GM19463 (cell line): ENCODE data around the gene MYO9A.
A peak's percentile ranks its signal among the peaks of the same experiment; 100 is the strongest.
"Not testable (repeated sequence)": the region's sequence is repeated elsewhere in the genome, so short reads cannot be mapped to it uniquely, and the experiment has no call there.

Experiments
- ATAC-seq: cut with Tn5 transposase; IDR thresholded peaks from one replicate; pipeline ENCODE4 v1.9.1; 2021; ENCODE audit warnings: mild to moderate bottlenecking, moderate library complexity; ENCODE audit not compliant: unreplicated experiment

MYO9A gene

GRCh38 chr15:72053297-72053696 lies 64.7 kb downstream of the MYO9A start:
- ATAC-seq: not testable (repeated sequence)

- ATAC-seq: no peak
Observed at GRCh38 chr15:72050700-72051099, 67.2 kb downstream of the MYO9A start.

- ATAC-seq: no peak
Observed at GRCh38 chr15:72047020-72047419, 70.9 kb downstream of the MYO9A start.

- ATAC-seq: no peak
Observed at GRCh38 chr15:72044956-72045355, 73.0 kb downstream of the MYO9A start.

- no peak for ATAC-seq
Observed at GRCh38 chr15:72042865-72043264, 75.1 kb downstream of the MYO9A start.

DNA sequence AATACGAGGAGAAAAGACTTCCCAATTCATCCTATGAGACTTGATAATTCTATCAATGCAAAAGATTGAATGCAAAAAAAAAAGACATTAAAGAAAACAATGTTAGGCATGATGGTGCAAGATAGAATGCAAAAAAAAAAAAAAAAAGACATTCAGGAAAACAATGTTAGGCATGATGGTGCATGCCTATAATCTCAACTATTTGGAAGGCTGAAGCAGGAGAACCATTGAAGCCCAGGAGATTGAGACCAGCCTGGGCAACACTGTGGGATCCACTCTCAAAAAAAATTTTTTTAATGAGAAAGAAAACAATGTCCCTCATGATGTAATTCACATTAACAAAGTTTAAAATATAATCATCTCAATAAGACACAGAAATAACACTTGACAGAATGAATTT lies 75.9 kb downstream of the MYO9A start:
- ATAC-seq: no peak

DNA sequence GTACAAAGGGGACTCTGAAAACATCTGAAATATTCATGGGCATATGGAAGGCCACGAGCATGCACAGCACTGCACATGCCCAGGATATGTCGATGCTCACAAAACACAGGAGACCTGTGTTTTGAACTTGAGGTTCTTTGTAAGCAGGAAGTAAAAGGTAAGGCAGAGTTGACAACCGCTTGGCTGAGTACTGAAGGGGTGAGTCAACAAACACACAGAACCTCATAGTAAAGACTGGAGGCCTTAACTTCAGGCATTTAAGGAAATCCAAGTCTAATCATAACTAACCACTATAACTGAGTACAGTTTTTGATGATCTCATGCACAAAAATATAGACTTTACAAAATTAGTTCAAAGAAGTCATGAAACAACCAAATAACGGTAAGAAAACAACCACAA lies 80.6 kb downstream of the MYO9A start:
- ATAC-seq: no peak

GRCh38 chr15:72034859-72035650 lies 82.9 kb downstream of the MYO9A start:
- ATAC-seq: no peak

- ATAC-seq: no peak
Observed at GRCh38 chr15:72034351-72034750, 83.6 kb downstream of the MYO9A start.

DNA sequence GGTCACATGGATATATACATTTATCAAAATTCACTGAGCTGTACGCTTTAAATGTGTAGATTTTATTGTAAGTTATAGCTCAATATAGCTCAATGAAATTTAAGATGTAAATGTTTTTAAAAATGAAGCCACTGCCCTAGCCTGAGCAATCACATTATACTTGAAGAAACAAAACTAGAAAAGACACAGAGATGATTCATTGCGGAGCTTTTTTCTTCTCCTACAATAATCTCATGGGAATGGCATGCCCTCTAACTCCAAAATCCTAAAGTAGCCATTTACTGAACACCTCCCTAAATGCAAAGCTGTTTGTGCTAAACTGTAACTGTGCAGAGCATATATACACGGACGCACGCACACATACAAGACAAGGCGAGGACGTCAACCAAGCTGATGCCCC lies 84.2 kb downstream of the MYO9A start:
- ATAC-seq: no peak

DNA sequence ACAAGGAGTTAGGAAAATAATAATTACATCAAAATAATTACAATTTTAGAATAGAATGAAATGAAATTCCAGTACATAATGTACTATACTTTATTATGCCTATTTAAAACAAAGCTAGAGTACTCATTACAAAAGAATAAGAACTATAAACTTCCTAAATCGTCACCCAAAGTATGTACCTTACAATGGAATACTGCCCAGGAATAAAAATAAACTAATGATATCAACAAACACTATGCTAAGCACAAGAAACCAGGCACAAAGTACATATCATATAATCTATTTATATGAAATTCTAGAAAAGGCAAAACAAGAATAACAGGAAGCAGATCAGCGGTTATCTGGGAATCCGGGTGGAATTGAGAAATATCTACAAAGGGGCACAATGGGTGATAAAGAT lies 84.7 kb downstream of the MYO9A start:
- no peak for ATAC-seq

GRCh38 chr15:72021604-72022003 lies 96.3 kb downstream of the MYO9A start:
- ATAC-seq: no peak

DNA sequence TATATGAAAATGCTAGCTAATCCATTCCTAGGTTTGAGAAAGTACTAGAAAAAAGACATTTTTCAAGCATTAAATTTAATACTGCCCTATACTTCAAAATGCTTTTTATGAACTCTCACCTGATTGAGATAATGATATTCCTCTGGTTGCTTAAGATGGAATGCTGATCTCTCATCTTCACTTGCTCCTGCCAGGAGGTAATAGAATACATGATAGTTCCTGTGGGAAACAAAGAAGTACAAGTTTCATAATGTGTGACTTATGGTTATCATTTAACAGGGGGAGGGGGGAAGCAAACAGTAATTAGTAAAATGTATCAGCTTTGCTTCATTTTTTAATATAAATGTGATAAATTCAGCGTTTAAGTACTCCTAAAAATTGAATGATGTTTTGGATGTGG lies 97.2 kb downstream of the MYO9A start:
- ATAC-seq: no peak

- not testable (repeated sequence) for ATAC-seq
Observed at GRCh38 chr15:72014555-72014954, 103.4 kb downstream of the MYO9A start.

- no peak for ATAC-seq
Observed at GRCh38 chr15:72013703-72014102, 104.2 kb downstream of the MYO9A start.

- ATAC-seq: no peak
Observed at GRCh38 chr15:72011302-72011942, 106.5 kb downstream of the MYO9A start.

GRCh38 chr15:72009222-72009621 lies 108.7 kb downstream of the MYO9A start:
- ATAC-seq: peak; percentile 66

DNA sequence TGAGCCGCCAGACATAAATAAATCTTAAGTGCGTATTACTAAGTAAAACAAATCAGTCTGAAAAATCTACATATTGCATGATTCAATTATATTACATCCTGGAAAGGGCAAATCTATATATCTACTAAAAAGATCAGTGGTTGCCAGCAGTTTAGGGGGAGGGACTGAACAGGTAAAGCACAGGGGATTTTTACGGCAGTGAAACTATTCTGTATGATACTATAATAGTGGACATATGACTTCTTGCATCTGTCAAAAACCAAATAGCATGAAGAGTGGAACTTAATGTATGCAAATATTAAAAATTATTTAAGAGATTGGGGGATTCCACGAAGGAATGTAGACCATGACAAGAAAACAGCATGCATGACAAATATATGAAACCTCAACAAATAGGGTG lies 111.6 kb downstream of the MYO9A start:
- ATAC-seq: no peak

- no peak for ATAC-seq
Observed at GRCh38 chr15:72005483-72005882, 112.5 kb downstream of the MYO9A start.

GRCh38 chr15:71999807-72000206 lies 118.1 kb downstream of the MYO9A start:
- no peak for ATAC-seq

DNA sequence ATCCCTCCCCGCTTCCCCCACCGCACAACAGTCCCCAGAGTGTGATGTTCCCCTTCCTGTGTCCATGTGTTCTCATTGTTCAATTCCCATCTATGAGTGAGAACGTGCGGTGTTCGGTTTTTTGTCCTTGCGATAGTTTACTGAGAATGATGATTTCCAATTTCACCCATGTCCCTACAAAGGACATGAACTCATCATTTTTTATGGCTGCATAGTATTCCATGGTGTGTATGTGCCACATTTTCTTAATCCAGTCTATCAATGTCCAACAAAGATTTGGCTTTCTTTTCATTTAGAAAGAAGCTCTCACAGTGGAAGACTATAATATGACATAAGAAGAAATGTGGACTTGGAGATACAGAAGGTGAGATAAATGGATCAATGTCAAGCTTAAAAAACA lies 119.2 kb downstream of the MYO9A start:
- not testable (repeated sequence) for ATAC-seq

DNA sequence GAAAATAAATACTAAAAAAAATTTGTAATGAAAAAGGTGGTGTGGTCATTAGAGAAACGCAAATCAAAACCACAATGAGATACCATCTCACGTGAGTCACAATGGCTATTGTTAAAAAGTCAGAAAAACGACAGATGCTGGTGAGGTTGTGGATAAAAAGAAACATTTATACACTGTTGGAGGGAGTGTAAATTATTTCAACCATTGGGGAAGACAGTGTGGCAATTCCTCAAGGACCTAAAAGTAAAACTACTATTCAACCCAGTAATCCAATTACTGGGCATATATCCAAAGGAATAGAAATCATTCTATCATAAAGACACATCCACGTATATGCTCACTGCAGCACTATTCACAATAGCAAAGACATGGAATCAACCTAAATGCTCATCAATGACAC lies 120.3 kb downstream of the MYO9A start:
- no peak for ATAC-seq

GRCh38 chr15:71975816-71976150 lies 142.2 kb downstream of the MYO9A start:
- ATAC-seq: no peak
